ENCODE measurements around the gene SDHA. TPM values are rescaled to one million over a fixed set of nuclear protein-coding genes. Genes with fewer than 3 reads are reported as not detected.

The SDHA gene
- polyA plus RNA-seq, 3 donors = 55.0 to 98.0 (median 91.5) TPM

GRCh38 chr5:181160-181559 is 37.0 kb upstream of the SDHA start:
- H3K27ac Mint-ChIP-seq = no peak overlapping the region
- DNase-seq = no peak
- peak overlapping the region in 1 of 2 donors; percentile 25 for H3K4me3 Mint-ChIP-seq
- TF ChIP-seq, protein P1, sequence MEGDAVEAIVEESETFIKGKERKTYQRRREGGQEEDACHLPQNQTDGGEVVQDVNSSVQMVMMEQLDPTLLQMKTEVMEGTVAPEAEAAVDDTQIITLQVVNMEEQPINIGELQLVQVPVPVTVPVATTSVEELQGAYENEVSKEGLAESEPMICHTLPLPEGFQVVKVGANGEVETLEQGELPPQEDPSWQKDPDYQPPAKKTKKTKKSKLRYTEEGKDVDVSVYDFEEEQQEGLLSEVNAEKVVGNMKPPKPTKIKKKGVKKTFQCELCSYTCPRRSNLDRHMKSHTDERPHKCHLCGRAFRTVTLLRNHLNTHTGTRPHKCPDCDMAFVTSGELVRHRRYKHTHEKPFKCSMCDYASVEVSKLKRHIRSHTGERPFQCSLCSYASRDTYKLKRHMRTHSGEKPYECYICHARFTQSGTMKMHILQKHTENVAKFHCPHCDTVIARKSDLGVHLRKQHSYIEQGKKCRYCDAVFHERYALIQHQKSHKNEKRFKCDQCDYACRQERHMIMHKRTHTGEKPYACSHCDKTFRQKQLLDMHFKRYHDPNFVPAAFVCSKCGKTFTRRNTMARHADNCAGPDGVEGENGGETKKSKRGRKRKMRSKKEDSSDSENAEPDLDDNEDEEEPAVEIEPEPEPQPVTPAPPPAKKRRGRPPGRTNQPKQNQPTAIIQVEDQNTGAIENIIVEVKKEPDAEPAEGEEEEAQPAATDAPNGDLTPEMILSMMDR (IDR thresholded peaks at IDR 0.05) = no peak
- H3K4me3 ChIP-seq (replicated peaks in 1 of 3; ENCODE audit: low read depth in 2 of 3, low read length in 3 of 3) = no peak overlapping the region
- H3K79me2 ChIP-seq (ENCODE audit: insufficient read depth, low read length) = no peaks in the 10 kb centered on the region
- no peaks in the 10 kb centered on the region for H3K9me3 ChIP-seq (replicated peaks in 1 of 2; ENCODE audit: control insufficient read depth in 1 of 2, insufficient read depth in 1 of 2, low read length in 2 of 2)
- no peaks in the 10 kb centered on the region for H3K36me3 ChIP-seq (replicated peaks in 1 of 2; ENCODE audit: control insufficient read depth in 1 of 2, insufficient read depth in 2 of 2, low read length in 2 of 2)
- H4K20me1 ChIP-seq (ENCODE audit: insufficient read depth, low read length) = no peaks in the 10 kb centered on the region
- H3K4me1 ChIP-seq (ENCODE audit: control insufficient read depth in 1 of 2, insufficient read depth in 2 of 2, low read length in 2 of 2) = no peaks in the 10 kb centered on the region
- H3K4me1 Mint-ChIP-seq = no peaks in the 10 kb centered on the region
- H3K9me3 Mint-ChIP-seq = no peaks in the 10 kb centered on the region
- H2AFZ ChIP-seq (ENCODE audit: insufficient read depth, low read depth, low read length, poor library complexity, severe bottlenecking) = no peak overlapping the region
- H3K36me3 Mint-ChIP-seq = no peaks in the 10 kb centered on the region
- H3K9ac ChIP-seq (ENCODE audit: insufficient read depth, low read length, poor library complexity, severe bottlenecking) = no peak overlapping the region
- no peak overlapping the region for H3K4me2 ChIP-seq (replicated peaks; ENCODE audit: extremely low read depth, low read length, poor library complexity, severe bottlenecking)
- no peaks in the 10 kb centered on the region for H3K27me3 ChIP-seq (ENCODE audit: control insufficient read depth in 2 of 2, insufficient read depth in 2 of 2, low read length in 2 of 2)
- H3K27me3 Mint-ChIP-seq (ENCODE audit: low read depth in 3 of 3) = peaks cover 0 to 8% (median 2%) of the 10 kb centered on the region in 3 donors
- intact Hi-C loops (cut with micrococcal nuclease) = no loop called here
- no peak overlapping the region for H3K27ac ChIP-seq (ENCODE audit: low read depth in 1 of 2, low read length in 2 of 2)
- WGBS (ENCODE audit: insufficient coverage) = 88% methylated on average over 5 of the region's 9 CpGs

DNA sequence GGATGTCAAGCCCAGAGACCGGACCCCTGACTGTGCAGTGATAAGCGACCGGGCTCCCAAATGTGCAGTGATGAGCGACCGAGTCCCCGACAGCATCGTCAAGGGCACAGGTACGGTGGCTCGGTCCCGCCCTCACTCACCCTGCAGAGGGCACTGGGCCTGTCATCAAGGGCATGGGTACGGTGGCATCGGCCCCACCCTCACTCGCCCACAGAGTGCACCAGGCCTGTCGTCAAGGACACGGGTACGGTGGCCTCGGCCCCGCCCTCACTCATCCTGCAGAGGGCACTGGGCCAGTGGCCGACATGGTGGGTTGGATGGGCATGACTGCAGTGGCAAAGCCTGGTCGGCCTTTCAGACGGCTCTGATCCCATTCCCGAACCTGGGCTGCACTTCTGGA is 36.6 kb upstream of the SDHA start:
- H3K9me3 ChIP-seq (replicated peaks in 1 of 2; ENCODE audit: control insufficient read depth in 1 of 2, insufficient read depth in 1 of 2, low read length in 2 of 2) = no peaks in the 10 kb centered on the region
- Mint-ChIP-seq H3K36me3 (no peaks in the 10 kb centered on the region), H3K4me3 (peak overlapping the region in 1 of 2 donors; percentile 25), H3K27me3 (ENCODE audit: low read depth in 3 of 3) (peaks cover 0 to 8% (median 2%) of the 10 kb centered on the region in 3 donors), H3K27ac (no peak overlapping the region), H3K4me1 (no peaks in the 10 kb centered on the region), H3K9me3 (no peaks in the 10 kb centered on the region)
- H3K36me3 ChIP-seq (replicated peaks in 1 of 2; ENCODE audit: control insufficient read depth in 1 of 2, insufficient read depth in 2 of 2, low read length in 2 of 2) = no peaks in the 10 kb centered on the region
- H3K79me2 ChIP-seq (ENCODE audit: insufficient read depth, low read length) = no peaks in the 10 kb centered on the region
- H3K4me3 ChIP-seq (replicated peaks in 1 of 3; ENCODE audit: low read depth in 2 of 3, low read length in 3 of 3) = no peak overlapping the region
- H3K9ac ChIP-seq (ENCODE audit: insufficient read depth, low read length, poor library complexity, severe bottlenecking) = no peak overlapping the region
- DNase-seq = no peak
- no peak overlapping the region for H3K27ac ChIP-seq (ENCODE audit: low read depth in 1 of 2, low read length in 2 of 2)
- WGBS (ENCODE audit: insufficient coverage) = 95% methylated on average over 22 of the region's 22 CpGs
- intact Hi-C loops (cut with micrococcal nuclease) = no loop called here
- TF ChIP-seq, protein P1 (IDR thresholded peaks at IDR 0.05) = no peak
- H4K20me1 ChIP-seq (ENCODE audit: insufficient read depth, low read length) = no peaks in the 10 kb centered on the region
- no peak overlapping the region for H2AFZ ChIP-seq (ENCODE audit: insufficient read depth, low read depth, low read length, poor library complexity, severe bottlenecking)
- H3K4me2 ChIP-seq (replicated peaks; ENCODE audit: extremely low read depth, low read length, poor library complexity, severe bottlenecking) = no peak overlapping the region
- H3K4me1 ChIP-seq (ENCODE audit: control insufficient read depth in 1 of 2, insufficient read depth in 2 of 2, low read length in 2 of 2) = no peaks in the 10 kb centered on the region
- no peaks in the 10 kb centered on the region for H3K27me3 ChIP-seq (ENCODE audit: control insufficient read depth in 2 of 2, insufficient read depth in 2 of 2, low read length in 2 of 2)

Measured in CD14-positive monocyte (primary cell).